Body of pancreas (tissue), 4 donors: ENCODE results near the gene ZCCHC10. TPM values are rescaled to one million over a fixed set of nuclear protein-coding genes. Genes with fewer than 3 reads are reported as not detected.

ENCODE experiments used
- ATAC-seq: fragments of 150-250 bp; one replicate; pipeline ENCODE4 v1.9.1; 2016
- DNase-seq, 4 donors: peaks; one replicate each; pipeline ENCODE4 v3.0.0-alpha.2; 2019
- H3K27ac ChIP-seq, 4 donors: fragments of 200-600 bp; sonication (generic); 1 replicate in 3 of 4; 2 replicates in 1 of 4; pipeline versions ENCODE4 v1.5.1 to v1.6.1; 2016 to 2019; ENCODE audit warnings: mild to moderate bottlenecking in 1 of 4, mixed read lengths in 1 of 4, moderate library complexity in 1 of 4
- H3K27me3 ChIP-seq, 2 donors: fragments of 200-600 bp; sonication (generic); one replicate each; pipeline ENCODE4 v1.6.0; 2016; ENCODE audit warnings: mild to moderate bottlenecking in 1 of 2
- H3K36me3 ChIP-seq, 2 donors: fragments of 200-600 bp; sonication (generic); replicated peaks in 1 of 2; 2 replicates each; pipeline ENCODE4 v1.5.1; 2016; ENCODE audit warnings: low read depth in 2 of 2; ENCODE audit not compliant: insufficient read depth in 1 of 2
- H3K4me1 ChIP-seq: fragments of 200-600 bp; sonication (generic); one replicate; pipeline ENCODE4 v1.6.0; 2016
- H3K4me3 ChIP-seq, 2 donors: fragments of 200-600 bp; sonication (generic); 1 replicate in 1 of 2; 2 replicates in 1 of 2; pipeline ENCODE4 v1.5.1; 2016 to 2019
- H3K9me3 ChIP-seq, 3 donors: fragments of 200-600 bp; sonication (generic); 1 replicate in 2 of 3; 2 replicates in 1 of 3; pipeline ENCODE4 v1.5.1; 2016
- POLR2A ChIP-seq, 3 donors: fragments of 450-650 bp; IDR thresholded peaks; one replicate each; pipeline ENCODE4 v1.6.1; 2016; ENCODE audit warnings: antibody characterized with exemption in 3 of 3, mild to moderate bottlenecking in 2 of 3
- WGBS, 2 donors: methylation state at CpG; one replicate each; pipeline ENCODE4 v1.1.5; 2017; 5-methylcytosine and 5-hydroxymethylcytosine counted together
- intact Hi-C: fragments of 100-400 bp; cut with DNase I; formaldehyde crosslinking; loops from one replicate; pipeline ENCODE4 v1.15.1; 2023
- total RNA-seq, 2 donors: library from RNA; depleted of rRNA; stranded (reverse); fragments of >200 nt; gene quantifications; one replicate each; pipeline ENCODE4 v1.1.0, GENCODE V29; 2016
- TF ChIP-seq, protein P1 (sequence below), 7 experiments: fragments of 450-650 bp in 4 of 7; fragments of 200-600 bp in 3 of 7; sonication (generic) in 3 of 7; IDR thresholded peaks; one replicate each; pipeline ENCODE4 v1.5.1; 2016 to 2019; ENCODE audit warnings: antibody characterized with exemption in 7 of 7

ZCCHC10 gene
- 10 to 100 TPM in 1 of 2 donors, 1 to 10 TPM in 1; 4.9 to 21.4 TPM for total RNA-seq

DNA sequence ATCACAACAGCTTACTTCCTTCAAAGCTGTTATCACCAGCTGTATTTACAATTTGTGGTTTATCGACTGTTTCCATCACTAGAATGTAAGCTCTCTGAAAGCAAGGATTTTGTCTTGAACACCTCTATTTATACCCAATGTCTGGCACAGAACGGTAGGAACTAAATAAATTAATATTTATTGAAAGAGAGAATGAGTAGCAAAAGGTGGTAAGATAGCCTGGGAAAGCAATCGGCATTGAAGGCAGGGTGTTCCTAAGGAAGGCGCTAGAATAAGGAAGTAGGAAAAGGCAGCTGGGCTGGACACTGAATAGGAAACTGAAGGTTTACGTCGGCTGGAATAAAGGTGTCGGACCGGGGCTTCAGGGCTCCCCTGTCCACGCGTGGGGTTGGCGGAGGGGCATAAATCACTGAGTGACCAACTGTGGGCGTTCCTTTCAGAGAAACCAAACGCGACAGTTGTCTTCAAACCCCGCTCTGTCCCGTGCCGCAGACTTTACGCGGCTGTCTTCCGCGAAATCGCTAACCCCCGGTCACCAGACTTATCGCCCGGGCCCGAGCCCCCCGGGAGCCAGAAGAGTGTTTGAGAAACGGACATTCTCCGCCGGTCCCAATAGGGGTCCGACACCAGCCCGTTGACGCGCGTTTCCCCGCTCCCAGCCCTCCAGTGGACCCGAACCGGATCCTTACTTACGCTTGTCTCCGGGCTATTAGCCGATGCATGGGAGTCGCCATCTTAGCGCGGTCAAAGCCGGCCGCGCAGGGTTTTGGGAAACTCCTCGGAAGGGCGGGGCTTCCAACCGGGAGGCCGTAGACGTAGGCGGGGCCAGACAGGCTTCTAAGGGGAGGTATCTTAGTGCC, at the start of gene ZCCHC10:
Gene ZCCHC10, minus strand, starts transcription at position 746 of the 860 bp plus-strand sequence. Its CDS starts 12 bp downstream, at position 734.
- Histone ChIP-seq H3K27me3 (no peaks in the 10 kb centered on the region), H3K9me3 (no peaks in the 10 kb centered on the region), H3K4me1 (peaks cover 15% of the 10 kb centered on the region), H3K27ac (peak within 1 kb of the TSS; percentile 86 to 91 (median 89)), H3K36me3 (peaks cover 0 to 2% of the 10 kb centered on the region in 2 donors), H3K4me3 (peak within 1 kb of the TSS; percentile 52 to 76)
- DNase-seq (peak; percentile 85 to 93 (median 90)), ATAC-seq (peak; percentile 95)
- intact Hi-C loops = no loop called here
- TF ChIP-seq, protein P1, sequence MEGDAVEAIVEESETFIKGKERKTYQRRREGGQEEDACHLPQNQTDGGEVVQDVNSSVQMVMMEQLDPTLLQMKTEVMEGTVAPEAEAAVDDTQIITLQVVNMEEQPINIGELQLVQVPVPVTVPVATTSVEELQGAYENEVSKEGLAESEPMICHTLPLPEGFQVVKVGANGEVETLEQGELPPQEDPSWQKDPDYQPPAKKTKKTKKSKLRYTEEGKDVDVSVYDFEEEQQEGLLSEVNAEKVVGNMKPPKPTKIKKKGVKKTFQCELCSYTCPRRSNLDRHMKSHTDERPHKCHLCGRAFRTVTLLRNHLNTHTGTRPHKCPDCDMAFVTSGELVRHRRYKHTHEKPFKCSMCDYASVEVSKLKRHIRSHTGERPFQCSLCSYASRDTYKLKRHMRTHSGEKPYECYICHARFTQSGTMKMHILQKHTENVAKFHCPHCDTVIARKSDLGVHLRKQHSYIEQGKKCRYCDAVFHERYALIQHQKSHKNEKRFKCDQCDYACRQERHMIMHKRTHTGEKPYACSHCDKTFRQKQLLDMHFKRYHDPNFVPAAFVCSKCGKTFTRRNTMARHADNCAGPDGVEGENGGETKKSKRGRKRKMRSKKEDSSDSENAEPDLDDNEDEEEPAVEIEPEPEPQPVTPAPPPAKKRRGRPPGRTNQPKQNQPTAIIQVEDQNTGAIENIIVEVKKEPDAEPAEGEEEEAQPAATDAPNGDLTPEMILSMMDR (IDR thresholded peaks at IDR 0.05) = no peak
- peak; percentile 45 to 83 (median 80) for TF ChIP-seq POLR2A (IDR thresholded peaks at IDR 0.05)
- WGBS, 2 donors = 0% methylated on average over 21 to 53 of the region's 53 CpGs

DNA sequence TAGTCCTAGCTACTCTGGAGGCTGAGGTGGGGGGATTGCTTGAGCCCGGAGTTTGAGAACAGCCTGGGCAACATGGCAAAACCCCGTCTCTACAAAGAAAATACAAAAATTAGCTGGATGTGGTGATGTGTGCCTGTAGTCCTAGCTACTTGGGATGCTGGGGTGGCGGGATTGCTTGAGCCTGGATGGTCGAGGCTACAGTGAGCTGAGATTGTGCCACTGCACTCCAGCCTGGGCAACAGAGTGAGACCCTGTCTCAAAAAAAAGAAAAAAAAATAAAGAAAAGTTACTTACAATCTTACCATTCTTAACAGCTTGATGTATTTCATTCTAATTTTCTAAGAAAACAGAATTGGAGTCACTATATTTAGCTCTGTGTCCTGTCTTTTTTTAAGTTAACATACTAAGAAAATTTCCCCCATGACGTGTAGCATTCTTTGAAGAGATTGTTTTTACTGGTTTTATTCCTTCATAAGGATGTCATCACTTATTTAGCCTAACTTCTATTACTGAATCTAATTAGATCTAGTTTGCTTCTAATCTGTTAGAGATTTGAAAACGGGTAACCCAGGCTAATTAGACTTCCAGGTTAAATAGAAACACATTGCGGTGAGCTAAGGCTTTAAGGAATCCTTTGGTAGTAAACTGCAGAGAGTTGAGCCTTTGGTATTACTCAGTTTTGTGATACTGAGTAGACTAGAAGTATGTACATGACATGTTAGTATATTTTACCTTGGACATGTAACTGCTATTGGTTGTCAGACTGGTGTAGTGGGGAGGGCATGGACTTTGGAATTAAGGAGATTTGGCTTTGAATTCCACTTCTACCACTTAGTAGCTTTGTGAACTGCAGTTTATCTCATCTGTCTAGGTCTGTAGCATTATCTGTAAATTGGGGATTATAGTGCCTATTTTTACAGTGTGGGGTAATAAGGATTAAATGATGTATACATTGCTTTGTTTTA, 49.5 kb upstream of the ZCCHC10 start:
- Histone ChIP-seq H3K27me3 (no peaks in the 10 kb centered on the region), H3K4me1 (peaks cover 5% of the 10 kb centered on the region), H3K9me3 (no peaks in the 10 kb centered on the region), H3K36me3 (peaks cover 0 to 3% of the 10 kb centered on the region in 2 donors), H3K4me3 (no peak overlapping the region), H3K27ac (no peak overlapping the region)
- TF ChIP-seq POLR2A (IDR thresholded peaks at IDR 0.05) = no peak
- TF ChIP-seq, protein P1 (IDR thresholded peaks at IDR 0.05) = no peak
- DNase-seq = no peak
- 78 to 87% methylated on average over 7 of the region's 7 CpGs for WGBS, 2 donors
- intact Hi-C loops = no loop called here
- no peak for ATAC-seq

DNA sequence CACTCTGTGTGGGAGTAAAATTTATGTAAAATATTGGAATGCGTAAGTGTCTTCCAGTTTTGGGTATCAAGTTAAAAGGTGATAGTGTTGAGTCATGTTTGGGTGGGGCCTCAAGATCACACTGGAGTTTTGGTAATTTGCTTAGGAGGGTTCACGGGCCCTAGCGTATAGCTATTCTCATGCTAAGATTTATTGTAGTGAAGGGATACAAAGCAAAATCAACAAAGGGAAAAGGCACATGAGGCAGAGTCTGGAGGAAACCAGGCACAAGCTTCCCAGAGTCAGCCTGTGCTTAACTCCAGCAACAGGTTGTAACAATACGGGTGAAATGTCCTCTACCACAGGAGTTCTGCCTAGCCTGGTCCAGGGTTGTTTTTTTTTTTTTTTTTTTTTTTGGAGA, 45.7 kb upstream of the ZCCHC10 start:
- H3K9me3 ChIP-seq = no peaks in the 10 kb centered on the region
- no peak overlapping the region for H3K27ac ChIP-seq
- no peaks in the 10 kb centered on the region for H3K27me3 ChIP-seq
- intact Hi-C loops = no loop called here
- peaks cover 5% of the 10 kb centered on the region for H3K4me1 ChIP-seq
- peaks cover 0 to 10% of the 10 kb centered on the region in 2 donors for H3K36me3 ChIP-seq
- TF ChIP-seq POLR2A (IDR thresholded peaks at IDR 0.05) = no peak
- TF ChIP-seq, protein P1 (IDR thresholded peaks at IDR 0.05) = no peak
- ATAC-seq = no peak
- no peak for DNase-seq
- 80 to 96% methylated on average over 4 of the region's 4 CpGs for WGBS, 2 donors
- no peak overlapping the region for H3K4me3 ChIP-seq

DNA sequence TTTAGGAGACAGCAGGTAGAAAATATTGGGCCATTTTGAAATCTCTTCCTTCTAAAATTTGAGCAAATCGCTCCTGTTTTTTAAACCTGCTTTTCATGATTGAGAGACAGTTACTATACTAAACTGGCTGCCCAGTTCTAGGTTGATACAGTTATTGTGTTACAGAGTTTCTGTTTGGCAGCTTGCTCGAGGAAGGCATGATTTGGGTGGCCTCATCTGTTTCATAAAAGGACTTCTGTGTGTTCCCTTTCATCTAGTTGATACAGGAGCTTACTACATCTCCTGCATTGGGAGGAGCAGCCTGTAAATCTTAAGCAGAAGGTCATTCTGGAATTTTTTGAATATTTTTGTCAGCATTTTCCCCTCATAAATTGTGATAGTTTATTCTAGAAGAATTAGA, 39.7 kb upstream of the ZCCHC10 start:
- DNase-seq (no peak), ATAC-seq (no peak)
- no peak overlapping the region for H3K4me3 ChIP-seq
- TF ChIP-seq, protein P1 (IDR thresholded peaks at IDR 0.05) = no peak
- TF ChIP-seq POLR2A (IDR thresholded peaks at IDR 0.05) = no peak
- intact Hi-C loops = no loop called here
- H3K27me3 ChIP-seq = no peaks in the 10 kb centered on the region
- H3K36me3 ChIP-seq = peaks cover 0 to 8% of the 10 kb centered on the region in 2 donors
- no peak overlapping the region for H3K27ac ChIP-seq
- 86 to 87% methylated on average over 2 of the region's 2 CpGs for WGBS, 2 donors
- H3K4me1 ChIP-seq = peaks cover 13% of the 10 kb centered on the region
- H3K9me3 ChIP-seq = no peaks in the 10 kb centered on the region
